ENCODE measurements around the gene BGLAP.

BGLAP gene

GRCh38 chr1:156259805-156260204, 17.8 kb downstream of the BGLAP start:
- no peak for DNase-seq

GRCh38 chr1:156260896-156261295, 18.9 kb downstream of the BGLAP start:
- DNase-seq: no peak

DNA sequence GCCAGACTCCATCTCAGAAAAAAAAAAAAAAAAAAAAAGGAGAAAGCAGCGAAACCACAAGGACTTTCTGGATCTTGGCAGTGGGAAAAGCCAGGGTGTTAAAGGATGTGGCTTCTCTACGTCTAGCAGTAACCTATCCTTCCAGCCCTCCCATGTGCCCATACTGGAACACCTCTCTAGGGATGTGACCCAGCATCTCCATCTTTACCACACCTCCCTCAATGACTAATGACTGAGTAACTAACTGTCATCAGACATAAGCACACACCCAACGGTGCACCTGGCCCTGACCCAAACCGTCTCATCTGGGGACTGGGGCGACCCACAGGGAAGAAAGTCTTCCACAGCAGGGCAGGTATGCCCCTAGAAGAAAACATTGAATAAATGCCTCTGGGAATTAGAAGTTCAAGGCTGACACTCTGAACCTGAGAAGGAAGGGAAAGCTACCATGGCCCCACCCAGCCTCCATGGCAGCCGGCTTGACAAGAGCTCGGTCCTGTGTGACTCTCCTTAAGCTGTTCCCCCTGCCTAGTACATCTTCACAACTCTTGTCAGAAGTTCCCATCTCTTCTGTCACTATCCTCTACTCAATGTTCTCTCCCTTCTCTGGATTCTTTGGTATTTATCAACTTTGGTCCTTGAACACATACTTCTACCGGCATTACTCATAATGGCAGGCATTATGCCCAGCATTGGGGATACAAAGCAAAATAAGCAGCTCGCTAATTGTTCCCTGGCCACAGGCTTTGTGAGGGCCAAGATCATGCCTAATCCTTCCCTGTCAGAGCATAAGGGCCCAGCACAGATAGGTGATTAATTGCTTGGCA, 20.7 kb downstream of the BGLAP start:
- DNase-seq: no peak

GRCh38 chr1:156263288-156263655, 21.3 kb downstream of the BGLAP start:
- DNase-seq: no peak

DNA sequence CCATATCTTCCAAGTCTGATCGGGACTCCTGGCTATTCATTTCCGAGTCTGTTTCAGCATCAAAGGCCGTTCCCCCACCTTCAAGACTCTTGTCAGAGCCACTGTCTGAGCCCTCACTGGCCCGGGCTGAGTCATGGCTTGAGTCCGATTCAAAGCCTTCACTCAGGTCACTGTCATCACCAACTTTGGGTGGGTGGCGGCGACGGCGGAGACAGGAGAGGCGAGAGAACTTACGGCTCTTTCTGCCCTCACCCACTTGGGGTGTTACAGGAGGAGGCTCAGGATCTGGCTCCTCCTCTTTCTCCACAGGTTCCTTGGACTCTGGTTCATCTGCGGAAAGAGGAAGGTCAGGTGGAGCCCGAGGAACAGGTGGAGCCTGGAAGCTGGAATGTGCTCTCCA, 24.1 kb downstream of the BGLAP start:
- DNase-seq: no peak

DNA sequence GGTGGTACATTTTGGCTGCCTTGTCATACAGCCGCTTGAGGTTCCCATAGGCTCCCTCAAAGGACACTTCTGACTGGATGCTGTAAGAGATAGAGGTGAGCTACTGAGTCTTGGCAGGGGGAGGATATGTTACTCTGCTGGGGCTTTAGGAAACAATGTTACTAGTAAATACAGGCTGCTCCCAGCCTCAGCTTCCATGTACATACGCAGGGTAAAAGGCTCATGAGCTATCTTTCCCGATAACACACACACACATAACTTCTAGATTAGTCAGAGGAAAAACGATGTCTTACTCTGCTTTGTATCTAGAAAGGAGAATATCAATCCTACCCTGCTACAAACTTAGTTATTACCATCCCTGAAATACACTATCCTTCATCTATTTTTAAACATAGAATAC, 26.4 kb downstream of the BGLAP start:
- no peak for DNase-seq

DNA sequence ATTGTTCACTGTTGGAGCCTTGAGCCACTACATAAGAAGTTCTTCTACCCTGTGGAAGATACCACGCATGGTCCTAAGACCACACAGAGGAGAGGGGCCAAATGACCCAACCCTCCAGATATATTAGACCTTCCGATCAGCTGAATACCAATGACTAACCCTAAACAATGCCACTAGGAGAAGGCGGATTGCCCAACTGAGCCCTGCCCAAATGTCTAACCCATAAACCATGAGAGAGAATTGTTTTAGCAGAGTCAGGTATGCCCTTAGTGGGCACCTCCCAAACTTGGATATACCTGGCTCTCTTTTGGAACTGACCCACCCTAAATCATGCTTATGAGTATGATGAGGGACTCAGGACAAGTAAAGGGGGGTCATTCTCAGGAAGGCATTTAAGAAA, 28.3 kb downstream of the BGLAP start:
- no peak for DNase-seq

DNA sequence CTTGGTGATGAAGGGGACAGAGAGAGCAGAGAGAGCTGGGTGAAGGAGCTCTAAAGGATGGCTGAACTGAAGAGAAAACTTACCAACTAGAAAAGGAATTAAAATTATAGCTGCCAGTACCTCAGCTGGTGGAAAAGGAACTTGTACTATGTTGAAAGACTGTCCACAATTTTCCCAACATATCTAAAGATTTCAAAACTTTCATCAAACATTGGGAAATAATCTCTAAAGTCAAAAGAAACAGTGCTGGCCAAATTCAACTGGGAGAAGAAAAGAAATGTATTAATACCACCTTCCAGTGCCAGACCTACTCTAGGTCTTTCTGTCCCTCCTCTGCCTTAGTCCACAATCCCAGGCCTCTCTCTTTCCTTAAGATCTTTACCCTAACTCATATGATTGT, 34.5 kb downstream of the BGLAP start:
- no peak for DNase-seq

DNA sequence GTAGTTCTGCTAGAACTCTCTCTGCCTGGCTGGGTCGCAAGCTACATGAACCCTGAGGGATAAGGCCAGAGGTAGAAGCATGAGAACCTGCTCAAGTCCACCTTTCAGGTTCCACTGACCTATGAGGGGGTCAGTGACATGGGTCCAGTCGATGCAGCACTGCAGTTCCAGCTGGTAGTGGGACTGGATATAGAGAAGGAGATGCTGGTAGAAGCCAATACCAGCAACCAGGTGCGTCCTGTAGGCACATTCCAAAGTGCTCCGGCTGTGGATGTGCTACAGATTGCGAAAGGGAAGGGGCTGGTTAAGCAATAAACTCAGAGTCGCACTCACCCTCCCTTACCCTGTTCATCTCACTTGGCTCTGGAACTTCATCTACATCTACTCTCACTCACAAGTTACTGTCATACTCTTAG, 35.0 kb downstream of the BGLAP start:
- DNase-seq: no peak

GRCh38 chr1:156279837-156280236, 37.9 kb downstream of the BGLAP start:
- no peak for DNase-seq

DNA sequence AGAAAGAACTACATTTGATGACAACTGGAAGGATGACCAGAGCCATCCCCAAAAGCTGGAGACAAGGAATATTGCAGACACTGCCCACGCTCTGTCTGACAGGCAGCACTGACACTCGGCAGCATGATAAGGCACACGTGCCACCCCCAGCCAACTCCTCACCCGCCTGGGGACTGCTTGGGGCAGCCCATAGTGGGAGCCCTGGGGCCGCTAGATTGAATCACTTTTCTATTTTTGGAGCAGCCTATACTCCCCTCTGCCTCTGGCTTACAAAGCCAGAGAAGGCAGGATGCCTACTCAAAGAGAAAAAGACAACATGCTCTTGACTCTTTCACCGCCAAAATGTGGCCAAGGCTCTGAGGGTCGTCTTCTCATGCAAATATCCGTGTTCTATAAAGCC, 39.3 kb downstream of the BGLAP start:
- DNase-seq: no peak

- DNase-seq: peak in 1 of 2 experiments; percentile 47
Observed at GRCh38 chr1:156281693-156282478, 39.9 kb downstream of the BGLAP start.

- DNase-seq: peak; percentile 97 to 99
Observed at GRCh38 chr1:156282479-156283222, 40.7 kb downstream of the BGLAP start, which contains the start of gene SMG5. TSS of gene SMG5 (minus strand) at chr1:156282825. CDS start at chr1:156282680, 145 bp downstream.

GRCh38 chr1:156283521-156283920, 41.5 kb downstream of the BGLAP start:
- no peak for DNase-seq

GRCh38 chr1:156284112-156284511, 42.1 kb downstream of the BGLAP start, which contains the start of gene TMEM79:
TSS of gene TMEM79 (plus strand) at chr1:156284325. CDS start at chr1:156285227, 902 bp downstream.
- DNase-seq: no peak

DNA sequence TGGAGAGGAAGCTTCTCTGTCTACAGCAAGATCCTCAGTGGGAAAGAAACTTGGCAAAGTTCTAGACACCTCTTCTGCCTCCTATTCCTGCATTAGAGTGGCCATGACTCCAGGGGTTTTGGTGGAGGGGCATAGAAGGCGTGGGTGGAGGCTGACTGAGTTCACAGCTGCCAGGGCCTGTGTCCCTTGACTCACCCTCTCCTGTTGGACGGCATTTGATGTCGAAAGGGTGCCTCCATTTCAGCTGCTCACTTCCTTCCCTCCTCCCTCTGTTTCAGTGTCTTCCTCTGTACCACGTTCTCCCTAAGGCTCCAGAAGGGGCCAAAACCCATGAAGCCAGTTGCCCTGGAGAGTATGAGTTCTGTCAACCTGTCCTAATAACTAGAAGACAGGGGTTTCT, 42.8 kb downstream of the BGLAP start:
- DNase-seq: no peak

DNA sequence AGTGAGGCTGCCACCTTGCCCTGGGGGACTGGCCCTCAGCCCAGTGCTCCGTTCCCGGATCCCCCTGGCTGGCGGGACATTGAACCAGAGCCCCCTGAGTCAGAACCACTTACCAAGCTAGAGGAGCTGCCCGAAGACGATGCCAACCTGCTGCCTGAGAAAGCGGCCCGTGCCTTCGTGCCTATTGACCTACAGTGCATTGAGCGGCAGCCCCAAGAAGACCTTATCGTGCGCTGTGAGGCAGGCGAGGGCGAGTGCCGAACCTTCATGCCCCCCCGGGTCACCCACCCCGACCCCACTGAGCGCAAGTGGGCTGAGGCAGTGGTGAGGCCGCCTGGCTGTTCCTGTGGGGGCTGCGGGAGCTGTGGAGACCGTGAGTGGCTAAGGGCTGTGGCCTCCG, 43.5 kb downstream of the BGLAP start:
- DNase-seq: no peak

DNA sequence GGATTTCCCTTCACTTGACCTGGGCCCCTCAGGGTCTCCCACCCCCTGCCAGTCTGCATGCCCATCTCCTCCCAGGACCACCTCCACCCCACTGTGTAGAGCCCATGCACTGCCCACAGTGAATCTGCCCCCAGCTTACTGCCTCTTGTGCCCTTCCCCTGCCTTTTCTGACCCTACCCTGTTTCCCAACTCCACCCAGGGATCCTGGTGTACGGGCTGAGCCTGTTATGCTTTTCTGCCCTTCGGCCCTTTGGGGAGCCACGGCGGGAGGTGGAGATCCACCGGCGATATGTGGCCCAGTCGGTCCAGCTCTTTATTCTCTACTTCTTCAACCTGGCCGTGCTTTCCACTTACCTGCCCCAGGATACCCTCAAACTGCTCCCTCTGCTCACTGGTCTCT, 44.1 kb downstream of the BGLAP start:
- no peak for DNase-seq

DNA sequence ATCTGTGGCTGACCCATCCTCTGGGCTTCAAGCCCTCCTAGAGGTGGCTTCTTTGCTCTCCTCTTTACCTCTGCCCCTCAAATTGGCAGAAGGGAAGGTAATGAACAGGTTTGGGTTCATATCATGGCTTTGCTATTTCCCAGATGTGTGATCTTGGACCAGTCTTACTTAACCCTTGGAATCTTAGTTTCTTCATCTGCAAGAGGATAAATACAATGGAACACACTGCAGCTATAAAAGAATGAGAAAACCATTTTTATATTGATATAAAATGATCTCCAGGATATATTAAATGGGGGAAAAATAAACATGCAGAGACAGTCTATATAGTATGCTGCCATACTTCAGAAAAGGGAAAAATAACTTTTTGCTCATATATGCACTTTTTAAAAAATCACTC, 47.9 kb downstream of the BGLAP start:
- no peak for DNase-seq

- peak; percentile 41 to 76 for DNase-seq
Observed at GRCh38 chr1:156291226-156292061, 49.5 kb downstream of the BGLAP start.

Data from NCI-H187 (cell line).